H9 (cell line): Measurements from ENCODE around the gene RNF130. TPM values are rescaled to one million over a fixed set of nuclear protein-coding genes. Genes with fewer than 3 reads are reported as not detected.

Source experiments
- DNase-seq: peaks from one replicate; pipeline ENCODE4 v3.0.0-alpha.2; 2017
- H2AFZ ChIP-seq: one replicate; pipeline ENCODE4 v1.6.1; 2013; ENCODE audit warnings: mild to moderate bottlenecking, low read length, control low read depth, moderate library complexity
- H2AK5ac ChIP-seq: 2 replicates; pipeline ENCODE4 v1.6.1; 2013; ENCODE audit warnings: low read length, control low read depth, mixed read lengths; ENCODE audit not compliant: insufficient read length
- H2BK120ac ChIP-seq: one replicate; pipeline ENCODE4 v1.6.1; 2013; ENCODE audit warnings: low read depth, mild to moderate bottlenecking, low read length, control low read depth, inconsistent platforms; ENCODE audit not compliant: poor library complexity, severe bottlenecking
- H2BK12ac ChIP-seq: 2 replicates; pipeline ENCODE4 v1.6.1; 2013; ENCODE audit warnings: low read length, control low read depth, mixed read lengths, low read depth; ENCODE audit not compliant: insufficient read length
- H2BK15ac ChIP-seq: 2 replicates; pipeline ENCODE4 v1.6.1; 2013; ENCODE audit warnings: low read depth, low read length, control low read depth
- H2BK20ac ChIP-seq: one replicate; pipeline ENCODE4 v1.6.1; 2013; ENCODE audit warnings: low read depth, mild to moderate bottlenecking, low read length, control low read depth, inconsistent platforms; ENCODE audit not compliant: poor library complexity, severe bottlenecking
- H2BK5ac ChIP-seq: 2 replicates; pipeline ENCODE4 v1.6.1; 2013; ENCODE audit warnings: low read length, control low read depth, mixed read lengths; ENCODE audit not compliant: insufficient read length
- H3K14ac ChIP-seq: 2 replicates; pipeline ENCODE4 v1.6.1; 2013; ENCODE audit warnings: low read length, control low read depth; ENCODE audit not compliant: insufficient read depth
- H3K18ac ChIP-seq: 2 replicates; pipeline ENCODE4 v1.6.1; 2013; ENCODE audit warnings: low read depth, mild to moderate bottlenecking, mixed read lengths, low read length, control low read depth; ENCODE audit not compliant: insufficient read length
- H3K23ac ChIP-seq: 2 replicates; pipeline ENCODE4 v1.6.1; 2013; ENCODE audit warnings: low read length, control low read depth, mixed read lengths, low read depth; ENCODE audit not compliant: insufficient read length
- H3K23me2 ChIP-seq: 2 replicates; pipeline ENCODE4 v1.6.1; 2013; ENCODE audit warnings: low read depth, mild to moderate bottlenecking, mixed read lengths, low read length, control low read depth; ENCODE audit not compliant: insufficient read length, poor library complexity, severe bottlenecking
- H3K27ac ChIP-seq: 2 replicates; pipeline ENCODE4 v1.5.1; 2013; ENCODE audit warnings: low read length, control low read depth, mixed read lengths, low read depth; ENCODE audit not compliant: insufficient read length
- H3K27me3 ChIP-seq: 2 replicates; pipeline ENCODE4 v1.6.1; 2013; ENCODE audit warnings: low read length, control low read depth, inconsistent platforms; ENCODE audit not compliant: insufficient read depth
- H3K4ac ChIP-seq: 2 replicates; pipeline ENCODE4 v1.6.1; 2013; ENCODE audit warnings: low read depth, mild to moderate bottlenecking, control low read depth, inconsistent platforms, low read length, moderate library complexity
- H3K4me1 ChIP-seq: 2 replicates; pipeline ENCODE4 v1.6.1; 2013; ENCODE audit warnings: low read length, control low read depth, inconsistent platforms; ENCODE audit not compliant: insufficient read depth
- H3K4me2 ChIP-seq: 2 replicates; pipeline ENCODE4 v1.6.1; 2013; ENCODE audit warnings: low read length, control low read depth, mixed read lengths; ENCODE audit not compliant: insufficient read length, insufficient read depth
- H3K56ac ChIP-seq: 2 replicates; pipeline ENCODE4 v1.6.1; 2013; ENCODE audit warnings: low read depth, mild to moderate bottlenecking, mixed read lengths, low read length, control low read depth; ENCODE audit not compliant: insufficient read length
- H3K79me1 ChIP-seq: 2 replicates; pipeline ENCODE4 v1.6.1; 2013; ENCODE audit warnings: low read depth, mild to moderate bottlenecking, moderate library complexity, low read length, control low read depth, inconsistent platforms; ENCODE audit not compliant: insufficient read depth, poor library complexity, severe bottlenecking
- H3K79me2 ChIP-seq: 2 replicates; pipeline ENCODE4 v1.6.1; 2013; ENCODE audit warnings: low read length, control low read depth, inconsistent platforms; ENCODE audit not compliant: insufficient read depth
- H3K9ac ChIP-seq: 2 replicates; pipeline ENCODE4 v1.6.1; 2013; ENCODE audit warnings: low read length, control low read depth, mixed read lengths; ENCODE audit not compliant: insufficient read length; ENCODE audit errors: extremely low read depth
- H3K9me3 ChIP-seq: one replicate; pipeline ENCODE4 v1.6.1; 2013; ENCODE audit warnings: low read depth, low read length, inconsistent platforms; ENCODE audit not compliant: control insufficient read depth
- H3T11ph ChIP-seq: one replicate; pipeline ENCODE4 v1.6.1; 2013; ENCODE audit warnings: mild to moderate bottlenecking, low read length, control low read depth, inconsistent platforms
- H4K20me1 ChIP-seq: one replicate; pipeline ENCODE4 v1.6.1; 2013; ENCODE audit not compliant: control insufficient read depth, insufficient read length, insufficient read depth
- H4K5ac ChIP-seq: 2 replicates; pipeline ENCODE4 v1.6.1; 2013; ENCODE audit warnings: low read depth, mild to moderate bottlenecking, mixed read lengths, low read length, control low read depth; ENCODE audit not compliant: insufficient read length
- H4K8ac ChIP-seq: replicated peaks from 2 replicates; pipeline ENCODE4 v1.6.1; 2013; ENCODE audit warnings: low read length, control low read depth, mixed read lengths, low read depth; ENCODE audit not compliant: insufficient read length
- H4K91ac ChIP-seq: 2 replicates; pipeline ENCODE4 v1.6.1; 2013; ENCODE audit warnings: low read depth, mild to moderate bottlenecking, moderate library complexity, mixed read lengths, low read length, control low read depth; ENCODE audit not compliant: insufficient read length
- H3K27ac Mint-ChIP-seq, 3 experiments: 2 replicates in 2 of 3; 3 replicates in 1 of 3; pipeline ENCODE4 v1.8.0; 2020 to 2021; ENCODE audit warnings: mixed read lengths in 3 of 3, mild to moderate bottlenecking in 1 of 3, moderate library complexity in 1 of 3
- H3K27me3 Mint-ChIP-seq: 2 replicates; pipeline ENCODE4 v1.8.0; 2021; ENCODE audit warnings: low read depth, mild to moderate bottlenecking, moderate library complexity, mixed read lengths
- H3K36me3 Mint-ChIP-seq, 3 experiments: 2 replicates in 2 of 3; 3 replicates in 1 of 3; pipeline ENCODE4 v1.8.0; 2020 to 2021; ENCODE audit warnings: low read depth in 3 of 3, mixed read lengths in 3 of 3; ENCODE audit not compliant: insufficient read depth in 1 of 3
- H3K4me1 Mint-ChIP-seq, 2 experiments: 2 replicates each; pipeline ENCODE4 v1.8.0; 2020; ENCODE audit warnings: mixed read lengths in 2 of 2
- H3K4me3 Mint-ChIP-seq, 2 experiments: 2 replicates in 1 of 2; 3 replicates in 1 of 2; pipeline ENCODE4 v1.8.0; 2020 to 2021; ENCODE audit warnings: mild to moderate bottlenecking in 2 of 2, mixed read lengths in 2 of 2, moderate library complexity in 1 of 2
- H3K9me3 Mint-ChIP-seq, 2 experiments: 2 replicates in 1 of 2; 3 replicates in 1 of 2; pipeline ENCODE4 v1.8.0; 2020; ENCODE audit warnings: mild to moderate bottlenecking in 2 of 2, mixed read lengths in 2 of 2, moderate library complexity in 1 of 2
- CTCF ChIP-seq: fragments of 200-600 bp; sonication (generic); conservative IDR thresholded peaks from 3 replicates; pipeline ENCODE4 v1.8.0; 2021; ENCODE audit warnings: antibody characterized with exemption, mild to moderate bottlenecking
- WGBS: extraction: QIAGEN DNeasy Blood & Tissue Kit; methylation state at CpG from one replicate; pipeline ENCODE4 v1.1.7; 2013; ENCODE audit warnings: missing lambda C conversion rate, low lambda C conversion rate, mixed read lengths; ENCODE audit not compliant: insufficient read length; ENCODE audit errors: extremely low coverage; 5-methylcytosine and 5-hydroxymethylcytosine counted together
- total RNA-seq: library from RNA; stranded (reverse); gene quantifications from 2 replicates; pipeline ENCODE4 v1.2.1, GENCODE V29; 2021

The RNF130 gene
- total RNA-seq, 1 experiment from 2014 or later, result 80.0 TPM

- Histone ChIP-seq H3K79me1 (no peaks in the 10 kb centered on the region), H2BK20ac (no peak overlapping the region), H2BK12ac (no peak overlapping the region), H4K91ac (no peak overlapping the region), H2BK15ac (no peak overlapping the region), H4K5ac (no peak overlapping the region), H4K8ac (no peak overlapping the region), H2AK5ac (no peak overlapping the region), H2AFZ (no peak overlapping the region), H3K79me2 (no peaks in the 10 kb centered on the region), H3K4me2 (no peak overlapping the region), H3K4me1 (no peaks in the 10 kb centered on the region), H3K23ac (no peak overlapping the region), H3K9ac (no peak overlapping the region), H4K20me1 (no peaks in the 10 kb centered on the region), H3T11ph (no peak overlapping the region), H3K27ac (no peak overlapping the region), H2BK120ac (no peak overlapping the region), H3K18ac (no peak overlapping the region), H3K23me2 (no peaks in the 10 kb centered on the region), H3K4ac (no peak overlapping the region), H2BK5ac (no peak overlapping the region), H3K9me3 (no peaks in the 10 kb centered on the region), H3K27me3 (no peaks in the 10 kb centered on the region), H3K56ac (no peak overlapping the region), H3K14ac (no peak overlapping the region)
- Mint-ChIP-seq H3K27me3 (no peaks in the 10 kb centered on the region), H3K4me1 (peaks cover 3 to 6% of the 10 kb centered on the region in 2 experiments), H3K36me3 (peaks cover 35 to 73% (median 65%) of the 10 kb centered on the region in 3 experiments; a peak in 6 of 7 replicates), H3K27ac (peak overlapping the region in 2 of 3 experiments; percentile 5 to 24; a peak in 2 of 7 replicates), H3K9me3 (no peaks in the 10 kb centered on the region), H3K4me3 (no peak overlapping the region)
- WGBS, result no CpG with 5 or more reads among the region's 4 CpGs
- no peak for TF ChIP-seq CTCF
- DNase-seq, result no peak
Measured at GRCh38 chr5:179963375-179963774, 108.2 kb downstream of the RNF130 start.
